22Rv1 (cell line): ENCODE results near the gene UXS1.

ENCODE experiments used
- H3K27ac ChIP-seq: fragments of 450-650 bp; 2 replicates; pipeline ENCODE4 v1.5.1; 2017
- ZFX ChIP-seq: fragments of 450-650 bp; IDR thresholded peaks from 2 replicates; pipeline ENCODE4 v1.6.1; 2017; ENCODE audit warnings: antibody characterized with exemption, borderline replicate concordance
- TF ChIP-seq, protein P1 (sequence below): fragments of 450-650 bp; IDR thresholded peaks from 2 replicates; pipeline ENCODE4 v1.5.1; 2017; ENCODE audit warnings: mild to moderate bottlenecking

The UXS1 gene

DNA sequence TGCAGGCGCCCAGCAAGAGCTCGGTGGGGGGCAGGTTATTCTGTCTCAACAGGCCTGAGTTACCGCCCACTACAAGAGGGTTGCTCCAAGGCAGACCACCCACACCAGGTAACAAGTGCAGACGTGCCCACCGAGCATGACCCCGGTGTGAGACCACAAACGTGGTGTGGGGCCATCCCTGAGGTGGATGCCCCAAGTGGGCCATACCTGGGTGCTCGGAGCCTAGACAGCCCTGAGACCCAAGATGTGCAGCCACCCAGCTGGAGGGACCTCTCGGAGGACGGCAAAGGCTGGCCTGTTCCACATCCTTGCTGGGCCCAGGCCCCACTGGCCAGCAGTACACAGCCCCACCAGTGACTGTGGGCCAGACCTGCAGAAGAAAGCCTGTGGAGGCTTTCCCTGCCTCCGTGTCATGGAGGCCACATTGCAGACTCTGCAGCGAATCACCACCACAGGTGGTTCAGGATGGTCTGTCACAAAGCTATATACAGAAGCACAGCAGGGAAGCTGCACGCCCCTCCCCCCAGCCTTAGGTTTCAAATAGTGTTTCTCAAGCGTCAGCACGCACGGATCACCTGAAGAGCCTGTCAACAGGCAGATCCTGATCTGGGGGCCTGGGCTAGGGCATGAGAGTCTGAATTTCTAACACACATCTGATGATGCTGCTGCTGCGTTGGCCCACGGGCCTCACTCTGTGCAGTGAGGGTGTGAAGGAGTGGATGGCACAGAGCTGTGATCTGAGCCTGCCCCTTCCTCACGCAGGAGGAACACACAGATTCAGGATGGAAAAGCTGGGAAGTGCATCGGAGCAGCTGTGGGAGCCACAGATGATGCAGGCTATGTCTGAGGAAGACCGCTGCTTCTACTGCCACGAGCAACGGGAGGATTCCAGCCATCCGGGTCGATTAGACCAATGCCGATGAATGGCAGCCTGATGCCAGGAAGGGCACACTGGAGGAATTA is 96.8 kb downstream of the UXS1 start:
- no peak overlapping the region for H3K27ac ChIP-seq
- TF ChIP-seq ZFX = no peak

DNA sequence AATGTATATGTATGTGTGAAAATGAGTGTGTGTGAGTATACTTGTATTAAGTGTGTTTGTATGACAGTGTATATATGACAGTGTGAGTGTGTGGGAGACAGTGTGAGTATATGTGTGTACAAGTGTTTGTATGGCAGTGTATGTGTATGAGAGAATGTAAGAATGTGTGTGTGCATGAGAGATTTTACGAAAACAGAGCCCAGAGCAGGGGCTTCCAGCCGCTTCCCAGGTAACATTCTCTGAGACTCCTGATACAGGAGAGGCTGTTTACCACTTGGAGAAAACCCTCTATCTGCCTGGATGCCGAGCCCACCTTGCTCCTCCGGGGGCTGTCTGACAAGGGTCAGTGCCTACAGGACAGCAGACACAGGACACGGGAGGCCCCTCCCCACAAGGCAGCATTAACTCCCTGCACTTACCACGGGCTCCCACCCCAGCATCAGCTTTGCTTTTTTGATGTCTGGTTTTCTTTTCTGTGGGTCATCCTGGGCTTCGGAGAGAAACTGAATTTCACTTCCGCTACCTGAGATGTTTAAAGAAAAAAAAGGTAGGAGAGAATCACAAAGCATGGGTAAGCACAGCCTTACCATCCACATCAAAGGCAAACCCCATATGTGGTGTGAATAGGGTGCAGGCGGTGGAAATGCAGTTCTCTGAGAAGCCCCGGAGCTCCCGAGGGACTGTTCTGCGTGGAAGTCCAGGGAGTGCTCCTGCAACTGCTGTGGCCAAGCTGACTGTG is 97.6 kb downstream of the UXS1 start:
- TF ChIP-seq ZFX = no peak
- TF ChIP-seq, protein P1, sequence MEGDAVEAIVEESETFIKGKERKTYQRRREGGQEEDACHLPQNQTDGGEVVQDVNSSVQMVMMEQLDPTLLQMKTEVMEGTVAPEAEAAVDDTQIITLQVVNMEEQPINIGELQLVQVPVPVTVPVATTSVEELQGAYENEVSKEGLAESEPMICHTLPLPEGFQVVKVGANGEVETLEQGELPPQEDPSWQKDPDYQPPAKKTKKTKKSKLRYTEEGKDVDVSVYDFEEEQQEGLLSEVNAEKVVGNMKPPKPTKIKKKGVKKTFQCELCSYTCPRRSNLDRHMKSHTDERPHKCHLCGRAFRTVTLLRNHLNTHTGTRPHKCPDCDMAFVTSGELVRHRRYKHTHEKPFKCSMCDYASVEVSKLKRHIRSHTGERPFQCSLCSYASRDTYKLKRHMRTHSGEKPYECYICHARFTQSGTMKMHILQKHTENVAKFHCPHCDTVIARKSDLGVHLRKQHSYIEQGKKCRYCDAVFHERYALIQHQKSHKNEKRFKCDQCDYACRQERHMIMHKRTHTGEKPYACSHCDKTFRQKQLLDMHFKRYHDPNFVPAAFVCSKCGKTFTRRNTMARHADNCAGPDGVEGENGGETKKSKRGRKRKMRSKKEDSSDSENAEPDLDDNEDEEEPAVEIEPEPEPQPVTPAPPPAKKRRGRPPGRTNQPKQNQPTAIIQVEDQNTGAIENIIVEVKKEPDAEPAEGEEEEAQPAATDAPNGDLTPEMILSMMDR = no peak
- no peak overlapping the region for H3K27ac ChIP-seq

DNA sequence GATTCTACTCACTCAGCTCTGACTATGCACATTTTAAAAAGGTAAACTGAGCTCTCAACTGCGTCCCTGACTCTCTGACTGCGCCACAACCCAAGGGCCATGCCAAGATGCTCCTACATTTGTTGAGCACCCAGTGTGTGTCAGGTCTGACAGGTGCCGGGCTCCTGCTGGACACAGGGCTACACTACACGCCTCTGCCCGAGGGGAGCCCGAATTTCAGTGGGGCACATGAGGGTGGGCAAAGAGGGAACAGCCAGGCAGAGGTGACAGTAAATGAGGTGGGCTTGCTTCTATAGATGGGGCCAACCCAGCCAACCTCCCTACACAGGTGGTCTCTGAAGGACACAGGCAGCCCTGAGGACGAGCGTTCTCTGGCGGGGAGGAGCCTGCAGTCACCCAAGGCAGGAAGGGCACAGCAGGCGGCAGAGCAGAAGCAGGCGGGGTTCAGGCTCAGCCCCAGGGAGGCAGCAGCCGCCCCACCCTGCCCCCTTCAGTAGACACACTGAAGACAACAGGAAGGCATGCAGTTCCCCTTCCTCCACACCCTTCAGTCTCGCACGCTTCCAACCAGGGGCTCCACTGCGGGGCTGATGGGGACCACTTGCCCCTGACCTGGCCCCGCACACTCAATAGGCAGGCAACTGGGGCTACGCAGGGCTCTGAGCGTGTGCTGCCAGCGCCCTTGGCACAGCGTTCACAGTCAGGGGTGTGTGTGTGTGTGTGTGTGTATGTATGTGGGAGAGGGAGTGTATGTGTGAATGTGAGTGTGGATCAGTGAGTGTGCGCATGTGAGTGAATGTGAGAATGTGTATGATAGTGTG is 98.4 kb downstream of the UXS1 start:
- no peak for TF ChIP-seq ZFX
- TF ChIP-seq, protein P1 = no peak
- no peak overlapping the region for H3K27ac ChIP-seq

DNA sequence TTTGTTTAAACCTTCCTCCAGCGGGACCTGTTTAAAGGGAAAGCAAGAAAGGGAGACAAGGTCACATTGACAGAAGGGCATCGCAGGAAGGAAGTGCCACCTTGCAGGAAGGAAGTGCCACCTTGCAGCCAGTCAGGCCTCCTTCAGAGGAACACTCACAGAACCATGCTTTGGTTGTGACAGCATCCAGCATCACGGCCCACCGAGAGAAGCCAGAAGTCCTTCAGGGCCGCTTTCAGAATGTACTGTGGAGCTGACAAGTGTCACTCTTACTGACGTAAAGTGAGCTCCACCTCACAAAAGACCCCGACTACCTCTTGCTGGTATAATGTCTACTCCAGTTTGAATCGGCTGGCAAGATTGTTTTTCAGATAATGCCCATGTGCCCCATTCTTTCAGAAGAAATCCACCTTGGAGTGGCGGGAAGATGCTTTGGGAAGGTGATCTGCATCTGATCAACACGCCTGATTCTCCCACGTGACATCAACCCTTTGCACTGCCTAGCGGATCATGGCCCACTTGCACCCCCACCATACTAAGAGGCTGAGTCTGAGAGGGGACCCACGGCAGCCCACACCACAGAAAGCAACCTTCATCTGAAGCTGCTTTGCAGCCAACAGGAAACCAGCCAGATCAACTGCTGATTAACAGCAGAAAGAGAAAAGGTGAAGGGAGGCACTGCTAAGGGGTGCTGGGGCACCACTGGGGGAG is 99.8 kb downstream of the UXS1 start:
- H3K27ac ChIP-seq = no peak overlapping the region
- TF ChIP-seq, protein P1 = no peak
- no peak for TF ChIP-seq ZFX

DNA sequence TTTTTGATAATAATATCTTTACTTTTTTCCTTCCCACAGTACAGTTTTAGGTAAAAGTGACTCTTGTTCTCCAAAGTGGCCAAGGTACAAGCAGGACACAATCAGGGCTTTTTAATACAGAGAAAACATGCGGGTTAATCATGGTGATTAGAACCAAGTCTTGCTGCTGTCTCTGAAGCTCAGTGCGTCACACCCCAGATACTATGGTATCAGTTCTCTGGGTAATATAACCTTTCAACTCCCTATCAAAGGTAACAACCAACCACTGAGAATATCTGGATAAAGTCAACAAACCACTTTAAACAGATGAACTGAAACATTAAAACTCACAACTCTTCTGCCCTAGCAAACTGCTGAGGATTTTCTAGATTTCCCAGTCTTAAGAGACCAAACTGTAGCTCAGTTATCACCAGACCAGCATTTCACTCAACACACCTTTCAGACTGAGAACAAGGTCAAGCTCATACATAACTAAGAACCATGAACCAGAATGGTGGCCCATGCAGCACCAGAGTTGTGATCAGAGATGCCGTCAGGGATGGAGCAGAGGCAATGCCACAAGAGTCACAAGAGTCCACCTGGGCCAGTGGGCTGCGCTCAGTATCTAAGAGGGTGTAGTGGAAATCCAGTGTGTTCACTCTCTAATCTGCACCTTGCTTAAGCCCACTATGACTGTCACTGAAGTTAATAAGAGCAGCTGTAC is 103.0 kb downstream of the UXS1 start:
- no peak for TF ChIP-seq ZFX
- TF ChIP-seq, protein P1 = no peak
- H3K27ac ChIP-seq = no peak overlapping the region

DNA sequence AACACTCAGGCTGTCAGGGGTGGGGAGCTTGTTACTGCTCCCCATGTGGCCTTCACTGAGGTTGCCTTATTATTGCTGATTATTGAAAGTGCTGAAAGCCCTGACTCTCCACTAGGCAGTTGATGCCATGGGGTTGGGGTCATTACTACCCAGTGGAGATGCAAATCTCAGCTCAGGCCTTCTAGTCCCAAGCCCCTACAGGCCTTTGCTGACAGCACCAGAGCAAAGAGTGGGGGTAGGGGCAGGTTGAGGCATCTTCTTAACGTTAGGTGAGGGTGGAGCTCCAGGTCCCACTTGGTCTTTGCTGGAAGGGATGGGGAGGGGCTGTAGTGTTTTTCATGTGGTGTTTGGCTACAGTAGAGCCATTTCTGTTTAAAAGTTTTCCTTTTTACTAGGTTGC is 104.5 kb downstream of the UXS1 start:
- TF ChIP-seq ZFX = no peak
- TF ChIP-seq, protein P1 = no peak
- no peak overlapping the region for H3K27ac ChIP-seq
